HG02943 (cell line): Measurements from ENCODE around the gene TNFRSF13B.
"Not testable (repeated sequence)": the region's sequence is repeated elsewhere in the genome, so short reads cannot be mapped to it uniquely, and the experiment has no call there.

Source experiments
- ATAC-seq: cut with Tn5 transposase; IDR thresholded peaks from one replicate; pipeline ENCODE4 v1.9.1; 2021; ENCODE audit warnings: mild to moderate bottlenecking, low read depth, moderate library complexity; ENCODE audit not compliant: unreplicated experiment

The TNFRSF13B gene

DNA sequence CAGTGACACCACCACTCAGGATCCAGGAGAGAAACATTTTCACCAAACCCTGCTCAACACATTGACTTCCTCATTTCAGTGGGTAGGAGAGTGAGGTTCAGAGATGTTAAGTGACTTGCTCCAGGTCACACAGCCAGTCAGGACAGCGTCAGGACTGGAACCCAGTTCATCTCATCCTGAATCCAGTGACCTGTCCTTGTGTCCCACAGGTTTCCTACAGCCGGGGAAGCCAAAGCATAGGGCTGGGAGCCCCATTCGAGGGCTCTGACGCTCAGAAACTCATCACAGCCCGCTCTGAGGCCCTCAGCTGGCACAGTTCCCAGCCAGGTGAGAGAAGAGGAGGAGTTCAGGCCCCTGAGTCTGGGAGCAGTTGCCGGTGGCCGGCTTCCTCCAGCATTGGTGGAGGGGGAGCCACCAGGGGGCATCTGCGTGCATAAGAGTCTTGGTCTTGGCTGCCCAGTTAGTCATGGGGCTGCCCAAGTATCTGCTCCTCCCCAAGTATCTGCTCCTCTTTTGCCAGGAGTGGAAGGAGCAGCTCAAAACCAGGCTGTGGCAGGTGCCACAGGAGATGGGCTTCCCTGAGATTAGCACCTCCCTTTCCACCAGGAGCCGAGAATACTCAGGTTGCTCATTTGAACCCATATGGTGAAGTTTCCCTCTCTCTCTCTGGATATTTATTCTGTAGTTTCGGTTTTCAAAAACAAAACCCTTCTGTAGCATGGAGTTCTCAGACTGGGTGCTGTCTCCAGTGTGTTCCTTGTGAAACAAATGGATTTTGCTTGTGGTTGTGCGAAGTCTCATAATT, 56.0 kb downstream of the TNFRSF13B start:
- no peak for ATAC-seq

DNA sequence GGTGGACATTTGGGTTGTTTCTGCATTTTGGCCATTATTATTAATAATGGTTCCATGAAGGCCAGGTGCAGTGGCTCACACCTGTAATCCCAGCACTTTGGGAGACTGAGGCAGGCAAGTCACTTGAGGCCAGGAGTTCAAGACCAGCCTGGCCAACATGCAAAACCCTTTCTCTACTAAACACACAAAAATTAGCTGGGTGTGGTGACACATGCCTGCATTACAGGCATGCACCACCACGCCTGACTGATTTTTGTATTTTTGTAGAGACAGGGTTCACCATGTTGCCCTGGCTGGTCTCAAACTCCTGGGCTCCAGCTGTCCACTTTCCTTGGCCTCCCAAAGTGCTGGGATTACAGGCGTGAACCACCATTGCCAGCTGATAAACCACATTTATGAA, 58.5 kb downstream of the TNFRSF13B start:
- no peak for ATAC-seq

GRCh38 chr17:16912021-16912962, 59.6 kb downstream of the TNFRSF13B start:
- ATAC-seq, result no peak

DNA sequence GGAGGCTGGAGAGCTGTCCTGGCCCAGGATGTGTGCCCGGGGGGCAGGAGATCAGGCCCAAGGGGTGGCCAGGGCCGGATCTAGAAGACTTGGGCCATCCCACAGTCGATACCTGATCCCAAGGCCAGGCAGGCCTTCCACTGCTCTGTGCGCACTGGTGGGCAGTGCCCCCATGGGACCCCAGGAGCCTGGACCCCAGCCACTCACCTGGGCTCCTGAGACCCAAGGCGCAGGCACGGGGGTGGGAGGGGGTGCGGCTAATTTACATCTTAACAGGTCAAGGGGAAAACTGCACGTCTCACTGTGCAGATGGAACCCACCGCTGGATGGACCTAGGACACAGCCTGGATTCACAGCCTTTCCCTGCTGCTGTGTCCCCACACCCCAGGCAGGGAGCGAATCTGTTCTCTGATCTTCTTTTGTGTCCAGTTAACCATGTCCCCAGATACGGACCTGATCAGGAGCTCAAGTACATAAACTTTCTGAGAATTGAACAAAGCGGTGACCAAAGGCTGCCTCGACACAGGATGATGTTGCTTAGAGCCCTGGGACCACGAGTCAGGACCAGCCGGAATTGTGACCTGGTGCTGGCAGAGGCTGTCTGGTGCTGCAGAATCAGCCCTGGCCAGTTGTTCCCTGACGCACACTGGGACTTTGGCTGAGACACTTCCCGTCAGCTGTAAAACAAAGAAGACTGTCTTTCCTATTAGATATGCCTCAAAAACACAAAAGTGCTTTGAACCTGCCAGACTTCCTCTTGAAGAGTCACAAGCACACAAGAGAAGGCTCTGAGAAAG, 60.6 kb downstream of the TNFRSF13B start:
- ATAC-seq, result no peak

- no peak for ATAC-seq
Observed at GRCh38 chr17:16910341-16910740, 61.6 kb downstream of the TNFRSF13B start.

DNA sequence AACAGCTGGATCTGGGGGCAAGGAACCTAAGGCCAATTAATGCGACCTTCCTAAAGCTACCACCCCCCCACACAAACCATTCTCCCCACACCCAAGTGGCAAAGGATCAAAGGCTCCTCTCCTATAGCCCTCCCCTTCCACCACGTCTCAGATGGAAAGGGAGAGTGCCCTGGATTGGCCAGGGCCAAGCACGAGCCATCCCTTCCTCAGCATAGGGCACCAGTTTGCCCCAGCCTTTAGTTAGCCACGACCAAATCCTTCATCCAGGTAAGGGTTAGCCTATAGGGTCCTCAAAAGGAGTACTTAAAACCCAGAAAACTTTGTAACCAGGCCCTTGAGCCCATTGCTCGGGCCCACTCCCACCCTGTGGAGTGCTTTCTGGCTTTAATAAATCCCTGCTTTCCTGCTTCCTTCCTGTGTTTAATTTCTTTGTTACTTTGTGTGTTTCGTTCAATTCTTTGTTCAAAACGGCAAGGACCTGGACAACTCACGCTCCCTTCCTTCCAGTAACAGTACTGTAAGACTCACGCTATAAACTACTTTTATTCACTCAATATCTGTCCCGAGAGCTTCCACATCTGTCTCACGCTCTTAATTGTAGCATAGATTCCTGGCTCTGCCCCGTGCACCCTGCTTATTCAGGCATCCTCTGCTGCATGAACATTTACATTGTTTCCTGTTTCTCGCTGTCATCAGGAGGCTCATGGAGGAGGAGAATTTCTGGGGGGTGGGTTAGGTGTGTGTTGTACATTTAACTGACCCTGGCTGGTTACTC, 62.3 kb downstream of the TNFRSF13B start:
- ATAC-seq, result no peak

GRCh38 chr17:16908273-16908672, 63.6 kb downstream of the TNFRSF13B start:
- no peak for ATAC-seq

GRCh38 chr17:16906680-16907079, 65.2 kb downstream of the TNFRSF13B start:
- ATAC-seq, result no peak

- ATAC-seq, result no peak
Observed at GRCh38 chr17:16905593-16906191, 66.2 kb downstream of the TNFRSF13B start.

DNA sequence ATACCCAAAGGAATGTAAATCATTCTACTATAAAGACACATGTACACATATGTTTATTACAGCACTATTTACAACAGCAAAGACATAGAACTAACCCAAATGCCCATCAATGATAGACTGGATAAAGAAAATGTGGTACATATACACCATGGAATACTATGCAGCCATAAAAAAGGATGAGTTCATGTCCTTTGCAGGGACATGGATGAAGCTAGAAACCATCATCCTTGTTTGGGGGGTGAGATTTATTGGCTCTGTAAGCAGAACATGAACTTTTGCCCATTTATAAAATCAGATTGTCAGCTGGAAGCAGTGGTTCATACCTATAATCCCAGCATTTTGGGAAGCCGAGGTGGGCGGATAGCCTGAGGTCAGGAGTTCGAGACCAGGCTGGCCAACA, 68.8 kb downstream of the TNFRSF13B start:
- not testable (repeated sequence) for ATAC-seq

GRCh38 chr17:16900288-16900882, 71.5 kb downstream of the TNFRSF13B start:
- no peak for ATAC-seq

- ATAC-seq, result not testable (repeated sequence)
Observed at GRCh38 chr17:16897211-16897896, 74.6 kb downstream of the TNFRSF13B start.

DNA sequence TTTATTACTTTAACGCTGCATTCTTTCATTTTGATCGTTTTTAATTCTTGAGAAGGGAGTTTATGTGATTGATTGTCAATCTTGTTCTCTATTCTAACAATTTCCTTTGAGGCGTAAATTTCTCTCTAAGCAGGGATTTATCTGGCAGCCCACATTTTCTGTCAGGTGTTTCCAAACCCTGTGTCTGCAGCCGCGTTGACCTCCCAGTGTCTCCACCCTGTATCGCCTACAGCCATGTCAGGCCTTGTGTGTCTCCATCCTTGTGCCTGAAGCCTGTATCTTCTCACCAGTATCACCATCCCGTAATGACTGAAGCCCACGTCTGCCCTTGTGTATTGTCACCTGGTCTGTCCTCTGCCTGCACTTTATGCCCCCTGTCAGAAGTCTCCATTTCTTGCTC, 75.7 kb downstream of the TNFRSF13B start:
- ATAC-seq, result not testable (repeated sequence)

GRCh38 chr17:16893527-16893926, 78.4 kb downstream of the TNFRSF13B start:
- not testable (repeated sequence) for ATAC-seq

DNA sequence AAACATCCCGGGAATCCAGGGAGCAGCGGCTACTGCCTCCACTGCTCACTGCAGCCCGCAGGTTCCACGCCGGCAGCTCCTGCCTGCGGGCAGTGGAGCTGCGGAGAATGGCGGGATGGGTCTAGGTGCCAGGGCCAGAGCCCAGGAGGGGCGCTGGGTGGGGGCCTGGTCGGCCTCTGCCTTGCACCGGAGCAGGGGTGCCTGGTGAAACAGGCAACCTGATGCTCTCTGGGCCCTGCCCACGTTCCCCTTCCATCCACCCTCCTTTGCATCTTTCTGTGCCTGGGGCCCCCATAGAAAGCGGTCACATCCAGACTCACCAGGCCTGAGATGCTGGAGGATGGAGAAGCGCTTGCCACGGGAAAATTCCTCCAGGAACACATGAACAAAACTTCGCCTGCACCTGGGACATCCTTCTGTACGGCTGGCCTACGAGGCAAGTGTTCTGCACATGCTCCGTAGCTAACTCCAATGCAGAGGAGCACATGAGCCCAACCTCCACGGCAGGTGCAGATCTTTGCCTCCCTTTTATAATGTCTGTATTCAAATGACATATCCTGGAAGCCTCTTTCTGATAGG, 79.0 kb downstream of the TNFRSF13B start:
- not testable (repeated sequence) for ATAC-seq

- no peak for ATAC-seq
Observed at GRCh38 chr17:16889088-16889465, 82.8 kb downstream of the TNFRSF13B start.
